HepG2 (cell line): Measurements from ENCODE around the gene PTPRU.

ENCODE experiments used
- SRSF1 ChIP-seq: fragments of 200-400 bp; formaldehyde crosslinking; optimal IDR thresholded peaks from 2 replicates; pipeline ENCODE3; 2017; ENCODE audit warnings: mild to moderate bottlenecking, low read depth, low read length, moderate library complexity
- TAF1 ChIP-seq: sonication (generic); formaldehyde crosslinking; IDR thresholded peaks from 2 replicates; pipeline ENCODE4 v1.4.0; 2020; ENCODE audit warnings: missing genetic modification reagents
- ZNF335 ChIP-seq: sonication (generic); formaldehyde crosslinking; IDR thresholded peaks from 2 replicates; pipeline ENCODE4 v1.4.0; 2020; ENCODE audit warnings: missing genetic modification reagents
- TF ChIP-seq, protein P1 (sequence below): sonication (generic); formaldehyde crosslinking; conservative IDR thresholded peaks from 2 replicates; pipeline ENCODE4 v1.5.0; 2020; ENCODE audit warnings: missing genetic modification reagents
- TF ChIP-seq, protein P2 (sequence below): sonication (generic); formaldehyde crosslinking; IDR thresholded peaks from 2 replicates; pipeline ENCODE4 v1.4.0; 2020; ENCODE audit warnings: missing genetic modification reagents

GRCh38 chr1:29190718-29191117 is 45.6 kb upstream of the PTPRU start:
- TF ChIP-seq, protein P1, sequence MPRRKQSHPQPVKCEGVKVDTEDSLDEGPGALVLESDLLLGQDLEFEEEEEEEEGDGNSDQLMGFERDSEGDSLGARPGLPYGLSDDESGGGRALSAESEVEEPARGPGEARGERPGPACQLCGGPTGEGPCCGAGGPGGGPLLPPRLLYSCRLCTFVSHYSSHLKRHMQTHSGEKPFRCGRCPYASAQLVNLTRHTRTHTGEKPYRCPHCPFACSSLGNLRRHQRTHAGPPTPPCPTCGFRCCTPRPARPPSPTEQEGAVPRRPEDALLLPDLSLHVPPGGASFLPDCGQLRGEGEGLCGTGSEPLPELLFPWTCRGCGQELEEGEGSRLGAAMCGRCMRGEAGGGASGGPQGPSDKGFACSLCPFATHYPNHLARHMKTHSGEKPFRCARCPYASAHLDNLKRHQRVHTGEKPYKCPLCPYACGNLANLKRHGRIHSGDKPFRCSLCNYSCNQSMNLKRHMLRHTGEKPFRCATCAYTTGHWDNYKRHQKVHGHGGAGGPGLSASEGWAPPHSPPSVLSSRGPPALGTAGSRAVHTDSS (CRISPR knock-in tag), result no peak
- TF ChIP-seq SRSF1 (no peak), TAF1 (no peak), ZNF335 (CRISPR knock-in tag) (no peak)
- TF ChIP-seq, protein P2, sequence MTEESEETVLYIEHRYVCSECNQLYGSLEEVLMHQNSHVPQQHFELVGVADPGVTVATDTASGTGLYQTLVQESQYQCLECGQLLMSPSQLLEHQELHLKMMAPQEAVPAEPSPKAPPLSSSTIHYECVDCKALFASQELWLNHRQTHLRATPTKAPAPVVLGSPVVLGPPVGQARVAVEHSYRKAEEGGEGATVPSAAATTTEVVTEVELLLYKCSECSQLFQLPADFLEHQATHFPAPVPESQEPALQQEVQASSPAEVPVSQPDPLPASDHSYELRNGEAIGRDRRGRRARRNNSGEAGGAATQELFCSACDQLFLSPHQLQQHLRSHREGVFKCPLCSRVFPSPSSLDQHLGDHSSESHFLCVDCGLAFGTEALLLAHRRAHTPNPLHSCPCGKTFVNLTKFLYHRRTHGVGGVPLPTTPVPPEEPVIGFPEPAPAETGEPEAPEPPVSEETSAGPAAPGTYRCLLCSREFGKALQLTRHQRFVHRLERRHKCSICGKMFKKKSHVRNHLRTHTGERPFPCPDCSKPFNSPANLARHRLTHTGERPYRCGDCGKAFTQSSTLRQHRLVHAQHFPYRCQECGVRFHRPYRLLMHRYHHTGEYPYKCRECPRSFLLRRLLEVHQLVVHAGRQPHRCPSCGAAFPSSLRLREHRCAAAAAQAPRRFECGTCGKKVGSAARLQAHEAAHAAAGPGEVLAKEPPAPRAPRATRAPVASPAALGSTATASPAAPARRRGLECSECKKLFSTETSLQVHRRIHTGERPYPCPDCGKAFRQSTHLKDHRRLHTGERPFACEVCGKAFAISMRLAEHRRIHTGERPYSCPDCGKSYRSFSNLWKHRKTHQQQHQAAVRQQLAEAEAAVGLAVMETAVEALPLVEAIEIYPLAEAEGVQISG (CRISPR knock-in tag), result no peak
